C1 segment of cervical spinal cord (tissue), 14 donors: ENCODE results near the gene LRCH1.

Experiments used
- DNase-seq, 14 donors: peaks; one replicate each; lab custom pipeline; 2025; lab: John Stamatoyannopoulos, UW

The LRCH1 gene

DNA sequence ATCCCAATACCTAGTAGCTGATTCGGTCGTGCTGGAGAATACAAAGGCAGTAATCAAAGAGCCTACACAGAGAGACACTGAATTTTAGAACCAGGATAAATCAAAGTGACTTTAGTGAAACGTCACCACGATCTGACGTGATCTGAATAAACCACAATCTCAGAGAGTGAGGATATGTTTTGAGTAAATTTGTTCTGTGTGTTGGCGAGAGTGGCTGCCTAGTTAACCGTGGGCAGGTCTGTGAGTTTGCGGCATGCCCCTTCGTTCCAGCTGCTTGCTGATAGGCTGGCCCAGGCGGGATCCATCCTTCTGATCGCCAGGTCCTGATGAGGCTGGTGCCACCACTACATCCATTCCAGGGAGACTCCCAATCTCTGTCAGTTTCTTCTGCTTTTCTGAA lies 40.4 kb downstream of the LRCH1 start:
- no peak for DNase-seq

DNA sequence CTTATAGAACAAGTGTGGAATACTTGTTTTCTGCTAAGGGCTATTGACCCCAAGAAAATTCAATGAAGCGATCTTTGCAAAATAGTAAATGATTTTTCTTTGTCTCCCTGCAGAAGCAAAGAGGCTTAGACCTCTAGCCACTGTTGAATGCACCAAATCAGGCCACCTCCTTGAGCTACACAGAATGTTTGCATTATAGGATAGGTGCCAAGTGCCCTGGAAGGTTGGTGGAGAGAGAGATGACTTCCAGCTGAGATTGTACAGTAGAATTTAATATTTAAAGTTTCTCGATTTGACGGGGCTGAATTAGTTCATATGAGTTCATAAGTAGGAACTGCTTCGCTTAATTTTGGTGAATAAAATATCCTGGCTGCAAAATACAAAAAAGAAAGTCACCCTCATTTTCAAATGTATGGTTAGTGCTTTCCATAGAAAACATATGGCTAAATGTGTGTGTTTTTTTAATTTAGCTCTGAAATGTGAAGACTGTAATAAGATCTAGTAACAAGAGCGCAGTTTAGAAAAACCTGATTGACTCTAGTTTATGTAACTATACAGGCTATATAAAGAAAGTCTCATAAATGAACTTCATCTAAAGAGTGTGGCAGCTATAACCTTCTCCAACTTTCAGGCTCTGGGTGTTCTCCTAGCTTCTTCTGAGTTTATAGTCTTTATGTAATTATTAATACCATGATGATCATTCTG lies 41.6 kb downstream of the LRCH1 start:
- DNase-seq = no peak

DNA sequence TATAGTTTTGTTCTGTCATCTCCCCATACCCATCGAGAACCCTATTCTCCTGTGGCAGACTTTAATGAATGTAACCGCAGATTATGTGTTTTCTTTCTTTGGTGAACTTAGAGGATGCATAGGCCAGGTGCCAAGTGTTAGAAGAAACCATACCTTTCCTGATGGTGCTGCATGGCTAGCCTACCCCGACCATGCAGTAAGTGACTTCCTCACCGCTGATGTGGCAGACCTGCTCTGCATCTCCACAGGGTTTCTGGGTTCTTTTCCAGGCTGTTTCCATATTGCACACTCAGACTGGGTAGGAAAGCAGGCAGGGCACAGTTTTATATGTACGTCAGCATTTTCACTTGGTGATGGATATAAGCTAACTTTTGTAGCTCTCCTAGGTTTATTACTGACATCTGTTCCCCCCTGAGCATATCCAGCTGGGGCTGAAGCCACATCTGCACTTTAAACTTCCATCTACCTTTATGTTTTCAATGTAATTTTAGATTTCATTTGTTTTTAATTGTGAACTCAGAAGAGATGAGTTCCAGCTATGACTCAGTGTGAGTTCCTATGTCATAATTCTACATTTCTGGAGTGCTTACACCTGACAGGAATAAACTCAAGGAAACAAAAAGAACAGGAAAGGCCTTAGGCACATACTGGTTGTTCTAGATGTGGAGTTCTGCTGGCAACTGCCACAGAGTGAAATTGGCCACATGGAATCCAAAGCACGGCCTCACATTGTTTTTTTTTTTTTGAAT lies 42.3 kb downstream of the LRCH1 start:
- DNase-seq = peak in 1 of 14 donors; percentile 42

DNA sequence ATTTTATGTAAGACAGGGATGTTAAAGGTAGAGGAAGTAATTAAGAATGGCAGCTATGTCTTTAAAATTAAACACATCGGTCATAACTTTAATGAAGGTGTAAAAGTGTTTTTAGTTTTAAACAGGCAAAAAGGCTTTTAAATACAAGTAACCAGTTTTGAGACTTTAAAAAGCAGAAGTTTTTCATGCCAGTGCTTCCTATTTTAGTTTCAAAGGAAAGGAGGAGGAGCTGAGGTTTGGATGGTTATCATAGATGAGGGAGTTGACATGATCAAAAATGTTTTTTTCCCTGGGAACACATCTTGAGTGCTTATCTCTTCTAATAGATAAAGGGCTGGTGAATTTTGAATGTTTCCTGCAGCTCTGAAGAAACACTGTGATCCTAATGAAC lies 42.9 kb downstream of the LRCH1 start:
- DNase-seq = no peak

DNA sequence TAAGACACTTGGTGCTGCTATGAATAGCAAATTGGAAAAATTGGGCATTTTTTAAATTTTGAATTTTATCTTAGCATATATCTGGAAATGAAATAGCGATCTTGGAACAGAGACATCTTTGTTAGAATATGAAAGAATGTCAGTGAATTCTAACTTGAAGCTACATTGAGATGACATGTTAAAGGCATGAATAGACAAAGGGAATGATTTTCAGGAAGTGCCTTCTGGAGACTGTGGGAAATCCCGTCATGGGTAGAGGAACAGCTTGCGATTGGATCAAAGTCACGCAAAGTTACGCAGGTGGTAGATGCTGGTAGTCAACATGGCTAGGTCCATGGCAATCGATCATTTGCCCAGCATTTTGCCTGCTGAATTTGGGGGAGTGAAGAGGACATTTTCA lies 43.5 kb downstream of the LRCH1 start:
- no peak for DNase-seq

DNA sequence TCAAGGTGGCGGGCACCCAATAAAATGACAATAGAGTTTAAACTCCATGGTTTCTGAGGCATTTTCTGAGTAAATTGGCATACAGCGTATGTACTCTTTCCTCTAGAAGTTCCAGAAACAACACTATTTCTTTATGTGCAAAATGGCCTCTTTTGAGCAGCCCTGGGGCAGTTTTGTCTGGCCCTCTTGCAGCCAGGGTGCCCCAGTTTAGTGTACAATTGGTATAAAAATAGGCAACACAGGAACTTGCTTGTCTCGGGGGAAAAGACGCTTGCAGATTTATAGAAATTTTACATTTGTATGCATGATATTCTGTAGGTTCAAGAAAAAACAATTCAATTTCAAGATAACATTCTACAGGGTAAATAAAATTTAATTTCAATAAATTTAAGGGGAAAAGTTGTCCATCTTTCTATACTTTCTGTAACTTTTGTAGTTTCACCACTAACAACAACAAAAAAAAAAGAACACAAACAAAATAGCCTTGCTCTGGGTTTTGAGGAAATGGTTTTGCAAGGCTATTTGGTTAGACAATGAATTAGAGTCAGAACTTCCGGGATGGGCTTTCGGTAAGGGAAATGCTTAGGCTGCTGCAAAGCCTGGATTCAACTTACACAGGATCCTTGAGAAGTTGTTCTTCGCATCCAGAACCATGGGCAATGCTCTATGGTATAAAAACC lies 45.3 kb downstream of the LRCH1 start:
- no peak for DNase-seq

DNA sequence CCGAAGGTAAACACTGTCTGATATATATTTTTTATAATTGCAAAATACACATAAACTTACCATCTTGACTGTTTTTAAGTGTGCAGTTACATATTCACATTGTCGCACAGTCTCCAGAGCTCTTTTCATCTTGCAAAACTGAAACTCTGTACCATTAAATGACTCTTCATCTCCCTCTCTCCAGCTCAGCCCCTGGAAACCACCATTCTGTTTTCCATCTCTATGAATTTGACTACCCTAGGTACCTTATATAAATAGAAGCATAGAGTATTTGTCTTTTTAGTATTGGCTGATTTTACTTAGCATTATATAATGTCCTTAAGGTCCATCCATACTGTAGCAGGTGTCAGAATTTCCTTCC lies 45.8 kb downstream of the LRCH1 start:
- no peak for DNase-seq

DNA sequence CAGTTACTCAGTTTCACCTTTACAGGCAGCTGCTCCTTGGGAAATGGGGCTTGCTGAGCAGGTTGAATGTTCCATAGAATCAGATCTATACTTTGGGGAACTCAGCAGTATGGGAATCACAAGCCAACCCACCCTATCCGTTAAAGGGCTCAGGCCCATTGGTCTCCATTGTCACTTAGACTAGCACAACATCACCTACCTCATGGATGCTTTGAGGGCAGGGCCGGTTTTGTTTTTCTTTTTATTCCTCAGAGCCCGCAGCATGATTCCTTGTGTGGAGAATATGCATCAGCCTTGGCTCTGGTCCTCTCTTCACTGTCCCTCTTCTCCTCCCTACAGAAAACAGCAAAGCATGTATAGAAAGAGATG lies 48.0 kb downstream of the LRCH1 start:
- DNase-seq = no peak

DNA sequence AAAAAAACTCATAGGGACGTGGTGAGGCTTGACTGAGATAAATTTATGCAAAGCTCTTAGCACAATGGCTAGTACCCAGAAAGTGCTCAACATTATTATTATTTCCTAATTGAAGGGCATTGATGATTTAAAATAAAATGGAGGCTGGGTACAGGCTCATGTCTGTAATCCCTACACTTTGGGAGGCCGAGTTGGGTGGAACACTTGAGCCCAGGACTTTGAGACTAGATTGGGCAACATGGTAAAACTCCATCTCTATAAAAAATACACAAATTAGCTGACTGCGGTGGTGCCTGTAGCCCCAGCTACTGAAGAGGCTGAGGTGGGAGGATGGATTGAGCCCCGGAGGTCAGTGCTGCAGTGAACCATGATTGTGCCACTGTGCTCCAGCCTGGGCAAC lies 49.6 kb downstream of the LRCH1 start:
- DNase-seq = no peak

DNA sequence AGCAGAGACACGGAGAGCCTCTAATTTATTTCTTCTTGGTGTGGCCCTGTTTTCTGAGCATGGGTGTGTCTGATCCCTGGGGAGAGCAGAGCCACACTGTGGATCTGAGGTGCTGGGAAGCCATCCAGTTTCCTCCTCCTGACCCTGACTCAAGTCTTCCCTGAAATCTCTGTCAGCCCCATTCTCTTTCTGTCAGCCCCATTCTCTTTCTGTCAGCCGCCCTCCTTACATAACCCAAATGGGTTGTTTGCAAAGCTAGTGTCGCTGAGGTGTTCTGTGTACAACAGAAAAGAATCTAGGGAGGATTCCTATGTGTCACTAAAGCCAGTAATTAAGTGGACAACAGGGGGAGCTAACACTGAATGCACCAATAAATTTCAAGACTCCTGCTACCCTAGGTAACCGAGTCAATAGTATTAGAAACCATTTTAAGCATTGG lies 50.2 kb downstream of the LRCH1 start:
- DNase-seq = peak in 1 of 14 donors; percentile 27

DNA sequence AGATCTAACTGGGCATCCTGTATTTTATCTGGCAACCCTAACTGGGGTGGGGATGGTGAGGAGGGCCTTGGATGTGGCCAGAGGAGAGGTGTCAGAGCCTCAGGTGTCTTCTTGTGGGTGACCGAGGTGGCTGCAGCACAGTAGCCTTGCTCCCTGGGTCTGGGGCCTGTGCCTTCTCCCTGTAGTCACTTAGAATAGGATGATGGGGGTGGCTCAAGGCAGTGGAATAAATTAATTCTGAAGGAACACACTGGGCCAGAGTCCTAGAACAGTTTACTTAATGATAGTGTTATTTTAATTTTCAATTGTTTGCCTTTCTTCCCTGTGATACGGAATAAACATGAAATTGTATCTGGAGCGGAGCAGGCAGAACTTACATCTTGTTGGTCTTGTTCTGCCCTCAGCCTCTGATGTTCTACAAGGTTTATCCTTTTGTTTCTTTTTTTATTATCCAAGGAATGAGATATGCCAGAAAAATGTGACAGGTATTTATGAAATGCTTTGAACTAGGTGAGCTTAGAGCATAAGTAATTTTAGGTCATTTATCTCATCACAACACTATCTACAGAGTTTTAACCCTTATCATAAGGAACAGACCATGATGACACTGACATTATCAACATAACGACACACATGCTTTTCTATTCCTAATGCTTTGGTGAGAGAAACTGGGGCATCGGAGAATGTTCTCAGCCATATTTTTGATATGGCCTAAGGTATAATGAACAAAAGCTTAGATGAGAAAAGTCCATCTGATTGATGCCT lies 51.4 kb downstream of the LRCH1 start:
- DNase-seq = no peak

DNA sequence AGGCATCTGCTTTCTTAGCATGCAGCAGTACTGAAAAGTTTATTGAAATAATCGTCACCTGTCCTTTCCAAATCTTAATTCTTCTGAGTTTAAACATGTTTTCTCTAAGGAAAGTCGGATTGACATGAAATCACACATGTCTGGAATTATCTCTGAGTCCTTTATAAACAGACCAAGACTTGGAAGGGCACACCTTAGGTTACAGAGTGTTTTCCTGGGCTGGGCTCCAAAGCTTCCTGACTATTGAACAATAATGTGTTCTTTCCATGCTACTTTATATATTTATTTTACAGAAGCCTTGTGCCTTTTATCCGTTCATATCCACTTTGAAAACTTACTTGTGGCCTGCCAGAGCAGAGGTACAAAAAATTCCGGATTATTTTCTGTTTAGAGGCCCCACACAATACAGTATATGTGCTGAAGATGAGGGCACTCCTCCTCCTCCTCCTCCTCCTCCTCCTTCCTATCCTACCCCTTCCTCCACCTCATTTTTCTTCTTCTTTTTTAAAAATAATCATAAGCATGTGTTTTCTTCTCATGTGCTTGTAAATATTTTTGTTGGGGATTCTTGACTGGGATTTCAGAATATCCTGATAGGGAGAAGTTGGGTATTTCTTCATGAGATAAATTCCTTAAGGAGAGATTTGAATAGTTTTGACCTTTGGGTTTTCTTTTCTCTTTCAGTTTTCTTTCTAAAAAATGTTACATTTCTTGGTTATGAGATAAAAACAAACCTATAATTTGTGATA lies 52.3 kb downstream of the LRCH1 start:
- DNase-seq = no peak

DNA sequence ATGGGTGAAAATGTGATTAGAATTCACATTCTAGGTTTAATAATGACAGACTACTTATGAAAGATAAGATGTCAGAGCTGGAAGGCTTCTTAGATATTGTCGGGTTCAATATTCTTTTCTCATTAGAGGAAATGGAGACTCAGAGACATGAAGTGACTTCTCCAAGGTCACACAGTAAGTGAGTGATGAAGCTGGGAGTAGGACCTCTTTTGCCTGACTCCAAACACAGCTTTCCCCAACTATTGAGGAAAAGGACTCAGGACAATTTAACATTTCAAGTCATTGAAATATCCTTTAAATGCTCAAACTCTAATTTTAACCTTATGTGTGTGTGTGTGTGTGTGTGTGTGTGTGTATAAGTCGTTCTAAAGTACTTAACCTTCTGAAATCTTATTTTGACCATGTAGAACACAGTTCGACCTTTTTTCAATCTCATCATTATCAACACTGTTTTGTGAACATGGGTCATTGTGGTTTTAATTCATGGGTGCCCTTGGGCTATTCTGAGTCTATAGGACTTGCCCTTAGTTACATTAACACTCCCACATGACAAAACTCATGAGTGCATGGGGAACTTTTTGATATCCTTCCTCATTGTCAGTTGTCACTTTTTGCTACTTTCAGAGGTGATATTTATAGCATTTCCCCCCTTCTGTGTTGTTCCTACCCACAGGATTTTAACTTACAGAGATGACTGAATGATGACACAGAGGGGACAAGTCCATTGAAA lies 53.0 kb downstream of the LRCH1 start:
- no peak for DNase-seq

DNA sequence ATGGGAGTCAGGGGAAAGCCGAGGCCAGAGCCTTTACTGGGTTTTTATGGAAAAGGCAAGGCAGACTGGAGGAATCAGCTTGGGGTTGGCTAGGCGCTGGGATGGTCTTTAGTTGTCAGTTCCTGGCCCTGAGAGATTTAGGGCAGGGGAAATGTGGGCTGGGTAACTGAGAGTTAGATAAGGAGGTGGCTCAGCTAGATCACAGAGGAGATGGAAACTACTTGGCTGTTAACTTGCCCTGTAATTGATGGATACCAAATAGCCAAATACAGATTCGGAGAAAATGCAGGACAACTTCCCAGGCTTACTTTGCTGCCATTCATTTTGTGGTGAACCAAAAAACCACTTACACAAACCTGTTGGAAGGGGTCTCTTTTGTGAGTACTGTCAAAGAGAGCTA lies 54.0 kb downstream of the LRCH1 start:
- no peak for DNase-seq

DNA sequence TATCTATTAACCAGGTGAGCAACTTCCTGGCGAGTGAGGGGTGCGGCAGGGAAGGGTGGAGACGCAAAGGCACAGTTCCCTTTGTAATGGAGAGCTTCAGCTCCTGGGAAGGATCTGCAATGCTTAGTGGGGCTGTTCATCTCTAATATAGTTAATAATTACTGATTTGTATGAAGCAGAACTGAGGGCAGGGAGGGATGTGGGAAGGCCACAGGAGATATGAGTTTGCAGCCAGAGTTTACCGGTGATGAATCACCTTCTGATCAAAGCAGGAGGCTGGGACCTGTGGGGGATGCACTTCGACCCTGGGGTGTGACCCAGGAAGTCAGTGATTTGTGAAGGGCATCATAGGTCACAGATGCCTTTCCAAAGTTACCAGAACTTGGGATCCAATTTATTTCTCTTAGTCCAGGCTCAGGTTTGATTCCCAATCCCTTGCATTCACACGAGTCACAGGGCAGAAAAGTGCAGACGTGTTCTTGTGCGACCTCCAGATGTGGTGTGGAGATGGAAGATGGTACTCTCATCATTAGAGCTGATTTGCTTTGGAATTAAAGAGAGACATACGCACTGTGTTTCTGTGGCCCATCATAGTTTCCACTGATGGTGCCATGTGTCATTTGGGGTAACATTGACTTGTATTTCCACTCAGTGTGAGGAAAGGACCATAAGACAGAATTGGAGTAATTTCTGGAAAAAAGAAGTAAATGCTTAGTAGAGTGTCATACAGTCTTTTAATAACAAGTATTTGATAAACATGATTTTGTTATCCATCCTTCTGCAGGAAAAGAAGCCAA lies 55.0 kb downstream of the LRCH1 start:
- no peak for DNase-seq

DNA sequence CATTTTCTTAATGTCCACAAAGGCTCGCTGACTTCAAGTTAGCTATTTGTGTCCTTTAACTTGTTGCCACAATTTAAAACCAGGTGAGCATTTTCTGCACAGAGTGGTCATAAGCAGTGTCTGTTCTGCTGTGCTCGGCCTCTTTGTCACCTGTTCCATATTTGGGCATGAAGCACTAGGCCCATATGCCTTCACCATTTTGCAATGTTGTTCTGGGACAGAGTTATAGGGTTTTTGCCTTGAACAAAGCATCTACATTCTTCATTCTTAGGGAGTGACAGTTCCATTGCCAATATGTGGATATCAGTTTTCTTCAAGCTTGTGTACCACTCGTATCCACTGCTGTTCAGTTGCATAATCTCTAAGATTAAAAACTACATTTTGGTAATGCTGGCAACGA lies 56.1 kb downstream of the LRCH1 start:
- no peak for DNase-seq

DNA sequence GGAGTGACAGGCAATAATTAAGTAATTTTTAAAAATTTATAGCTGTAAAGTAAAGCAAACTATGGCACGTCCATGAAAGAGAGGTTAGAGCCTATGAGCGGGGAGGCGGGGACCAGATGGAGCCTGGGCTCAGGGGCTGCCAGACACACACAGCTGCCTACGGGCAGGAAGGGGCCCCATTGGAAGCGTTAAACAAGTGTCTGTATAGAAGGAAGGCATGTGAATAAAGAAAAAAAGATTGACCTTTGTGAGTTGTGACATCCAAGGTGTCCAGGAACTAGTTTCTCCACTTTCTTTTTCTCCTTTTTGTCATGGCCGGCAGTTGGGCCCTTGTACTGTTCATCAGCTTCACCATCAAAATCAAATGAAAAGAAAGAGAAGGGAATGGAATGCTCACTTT lies 56.8 kb downstream of the LRCH1 start:
- DNase-seq = no peak

DNA sequence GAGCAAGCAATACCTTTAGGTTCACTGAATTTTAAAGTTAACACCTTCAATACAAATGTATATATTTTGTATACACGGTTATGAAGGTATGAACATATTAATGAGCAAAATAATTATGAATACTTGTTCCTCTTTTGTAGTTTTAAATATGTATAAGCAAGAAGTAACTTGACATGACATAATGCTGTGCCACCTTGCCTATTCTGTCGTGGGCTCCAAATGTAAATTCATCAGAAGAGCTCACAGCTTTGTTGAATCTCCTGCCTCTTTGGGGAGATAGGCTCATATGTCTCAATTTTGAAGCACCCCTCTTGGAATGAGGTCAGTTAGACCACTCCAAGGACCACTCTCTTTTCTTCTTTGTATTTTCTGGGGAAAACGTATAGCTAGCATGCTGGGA lies 59.3 kb downstream of the LRCH1 start:
- no peak for DNase-seq

DNA sequence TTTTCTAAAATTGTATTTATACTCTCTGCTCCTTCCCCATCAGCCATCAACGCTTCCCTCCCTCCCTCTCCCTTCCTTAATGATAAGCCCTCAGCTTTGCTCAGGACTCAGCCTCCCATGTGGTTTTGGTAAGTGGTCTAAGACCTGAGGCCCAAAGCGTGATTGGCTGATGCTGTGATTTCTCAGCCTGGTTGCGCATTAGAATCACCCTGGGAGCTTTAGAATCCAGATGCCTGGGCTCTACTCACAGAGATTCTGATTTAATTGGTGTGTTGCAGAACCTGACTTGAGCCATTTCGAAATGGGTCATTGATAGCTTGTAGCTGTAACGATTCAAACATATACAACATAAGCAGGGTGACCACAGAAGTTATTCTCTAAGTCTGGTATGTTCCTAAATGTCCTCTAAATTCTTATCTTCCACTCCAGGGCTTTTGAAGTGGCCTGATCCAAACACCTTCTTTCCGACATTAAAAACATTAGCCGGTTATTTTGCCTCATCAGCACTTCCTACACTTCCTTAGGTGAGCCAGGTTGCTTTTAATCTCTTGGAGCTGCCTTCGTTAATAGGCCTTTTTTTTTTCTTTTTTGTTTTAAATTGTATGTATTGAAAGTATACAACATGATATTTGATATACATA lies 60.6 kb downstream of the LRCH1 start:
- no peak for DNase-seq
